ENCODE data around the gene MYPOP.
A peak's percentile ranks its signal among the peaks of the same experiment; 100 is the strongest.

The MYPOP gene, protein sequence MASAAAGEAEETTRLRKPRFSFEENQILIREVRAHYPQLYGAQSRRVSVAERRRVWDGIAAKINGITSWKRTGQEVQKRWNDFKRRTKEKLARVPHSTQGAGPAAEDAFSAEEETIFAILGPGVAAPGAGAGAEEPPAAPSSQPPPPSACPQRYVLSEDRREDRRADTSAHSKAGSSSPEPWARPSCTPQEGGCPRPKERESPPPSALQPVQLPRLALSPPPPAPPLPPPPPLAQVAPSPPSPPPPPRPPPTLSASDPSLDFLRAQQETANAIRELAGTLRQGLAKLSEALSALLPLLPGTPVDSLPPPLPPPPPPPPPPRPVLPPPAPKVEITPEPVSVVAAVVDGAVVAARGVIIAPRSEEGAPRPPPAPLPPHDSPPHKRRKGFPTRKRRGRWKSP

DNA sequence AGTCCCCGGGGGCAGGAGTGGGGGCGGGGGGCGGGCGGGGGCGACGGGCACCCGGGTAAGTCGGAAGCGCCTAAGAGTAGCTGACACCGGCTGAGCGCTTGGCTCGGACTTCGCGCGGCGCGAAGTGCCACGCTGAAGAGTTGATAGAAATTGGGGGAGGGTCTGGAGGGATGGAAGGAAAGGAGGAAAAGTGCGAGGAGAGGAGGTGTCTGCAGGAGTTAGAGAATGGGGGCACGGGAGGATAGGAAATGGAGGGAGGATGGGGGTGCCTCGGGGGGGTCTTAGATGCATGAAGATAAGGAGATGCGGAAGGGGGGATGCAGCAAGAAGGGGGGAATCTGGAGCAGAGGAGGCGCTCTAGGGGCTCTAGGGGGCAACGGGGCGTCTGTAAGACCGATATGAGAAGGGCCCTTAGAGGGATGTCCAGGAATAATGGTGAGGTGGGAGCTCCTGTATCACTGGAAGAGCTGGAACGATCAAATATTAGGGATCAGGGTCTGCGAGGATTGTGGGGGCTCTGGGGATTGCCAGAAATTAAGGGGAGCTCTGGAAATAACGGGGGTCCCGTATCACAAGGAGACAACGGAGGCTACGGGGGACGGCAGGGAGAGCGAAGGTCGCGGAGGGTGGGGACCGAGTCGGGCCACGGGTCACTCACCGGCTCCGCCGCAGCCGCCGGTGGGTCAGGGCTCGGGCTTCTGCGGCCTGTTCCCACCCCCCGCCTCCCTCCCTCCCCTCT is at the start of gene MYPOP:
Gene MYPOP, minus strand, starts transcription at position 702 of the 739 bp plus-strand sequence. CDS start 840 bp downstream, outside the sequence.
- DNase-seq = no peak

DNA sequence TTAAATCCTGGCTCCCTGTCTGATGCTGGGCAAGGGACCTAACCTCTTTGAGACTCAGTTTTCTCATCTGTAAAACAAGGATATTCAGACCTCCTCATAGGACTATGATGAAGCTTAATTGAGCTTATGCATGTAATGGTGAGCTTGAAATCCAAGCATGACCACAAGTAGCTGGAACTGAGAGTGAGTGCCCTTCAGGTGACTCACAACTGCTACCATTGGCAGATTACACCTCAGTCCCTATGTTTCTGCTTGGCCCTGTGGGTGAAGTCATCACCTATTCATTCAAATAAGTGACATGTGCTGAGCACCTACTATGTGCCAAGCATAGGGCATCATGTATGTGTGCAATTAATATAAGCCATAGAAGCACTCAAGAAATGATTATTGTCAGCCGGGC is 45.5 kb upstream of the MYPOP start:
- no peak for DNase-seq

DNA sequence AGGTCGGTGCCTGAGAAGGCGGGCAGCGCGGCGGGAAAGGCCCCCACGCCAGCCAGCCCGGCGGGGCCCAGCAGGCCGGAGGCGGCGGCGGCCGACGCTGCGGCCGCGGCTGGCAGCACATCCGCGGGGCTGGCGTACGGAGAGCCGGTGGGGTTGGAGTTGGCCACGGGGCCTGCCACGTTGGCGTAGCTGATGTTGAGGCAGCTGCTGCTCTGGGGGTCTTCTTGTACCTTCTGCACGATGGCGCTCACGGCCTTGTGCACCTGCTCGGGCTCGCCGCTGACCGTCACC is 38.0 kb upstream of the MYPOP start:
- DNase-seq = no peak

DNA sequence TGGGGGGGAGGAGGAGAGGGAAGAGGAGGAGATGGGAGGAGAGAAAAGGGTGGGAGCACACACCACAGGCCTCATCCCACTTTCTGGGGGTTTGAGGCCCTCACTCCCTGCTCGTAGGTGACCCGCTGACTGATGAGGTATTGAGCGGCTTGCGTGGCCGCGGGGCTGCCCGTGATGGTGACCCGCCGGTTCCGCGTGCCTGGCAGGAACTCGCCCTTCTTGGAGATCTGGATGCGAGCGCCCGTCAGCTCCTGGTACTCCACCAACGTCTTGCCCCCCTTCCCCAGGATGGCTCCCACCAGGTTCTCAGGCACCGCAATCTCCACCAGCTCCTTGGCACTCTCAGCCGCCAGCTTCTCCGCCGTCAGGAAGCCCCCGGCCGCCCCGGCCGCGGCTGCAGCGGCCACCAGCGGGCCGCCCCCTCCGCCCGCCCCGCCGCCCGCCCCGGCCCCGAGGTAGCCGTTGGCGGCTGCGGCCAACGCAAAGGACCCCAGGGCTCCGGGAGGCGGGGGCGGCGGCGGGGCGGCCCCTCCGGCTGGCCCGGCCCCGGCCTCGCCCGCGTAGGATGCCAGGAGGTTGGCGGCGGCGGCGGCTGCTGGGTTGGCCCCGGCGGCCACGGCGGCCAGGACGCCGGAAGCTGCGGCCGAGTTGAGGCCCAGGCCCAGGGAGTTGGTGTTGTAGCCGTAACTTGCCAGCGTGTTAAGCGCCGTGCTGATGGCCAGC is 37.5 kb upstream of the MYPOP start:
- DNase-seq = no peak

DNA sequence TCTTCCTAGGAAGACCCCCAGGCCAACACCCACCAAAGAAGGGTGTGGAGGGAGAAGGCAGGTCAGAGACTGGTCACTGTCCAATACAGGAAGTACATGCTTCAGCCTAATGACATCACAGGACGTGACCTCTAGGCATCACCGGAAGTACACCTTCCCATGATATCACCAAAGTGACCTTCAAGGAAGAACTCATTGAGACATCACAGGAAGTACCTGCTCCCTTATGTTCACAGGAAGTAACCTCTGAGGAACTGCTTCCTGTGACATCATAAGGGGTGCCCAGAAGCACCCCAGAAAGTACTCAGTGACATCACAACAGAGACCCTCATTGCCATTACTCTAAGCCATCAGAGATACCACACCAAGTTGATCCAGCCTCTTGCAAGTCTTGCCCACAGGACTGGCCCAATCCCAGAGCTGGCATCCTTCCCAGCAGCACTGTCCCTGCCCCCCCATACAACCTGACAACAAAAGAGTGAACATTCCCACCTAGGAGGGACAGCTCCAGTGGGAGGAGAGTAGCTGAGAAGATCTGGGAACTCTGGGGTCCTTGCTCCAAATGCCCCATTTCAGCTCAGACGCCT is 36.4 kb upstream of the MYPOP start:
- DNase-seq = no peak

DNA sequence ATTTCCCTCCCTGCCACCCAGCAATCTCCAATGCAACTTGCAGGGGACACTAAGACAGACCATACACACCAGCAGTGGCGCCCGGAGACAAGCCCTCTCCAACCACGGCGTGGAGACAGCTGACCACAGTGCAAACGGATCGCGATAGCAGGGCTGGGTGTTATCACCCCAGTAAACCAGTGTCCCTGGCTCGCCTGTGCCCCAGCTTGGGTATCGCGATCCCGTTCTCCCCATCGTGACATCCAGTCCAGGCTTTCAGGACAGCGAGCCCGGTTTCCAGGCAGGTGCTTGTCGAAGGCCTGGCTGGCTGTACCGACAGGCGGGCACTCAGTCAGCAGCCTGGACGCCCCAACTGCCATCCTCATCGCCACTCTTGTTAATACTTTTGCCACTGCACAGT is 32.9 kb upstream of the MYPOP start:
- DNase-seq = no peak

DNA sequence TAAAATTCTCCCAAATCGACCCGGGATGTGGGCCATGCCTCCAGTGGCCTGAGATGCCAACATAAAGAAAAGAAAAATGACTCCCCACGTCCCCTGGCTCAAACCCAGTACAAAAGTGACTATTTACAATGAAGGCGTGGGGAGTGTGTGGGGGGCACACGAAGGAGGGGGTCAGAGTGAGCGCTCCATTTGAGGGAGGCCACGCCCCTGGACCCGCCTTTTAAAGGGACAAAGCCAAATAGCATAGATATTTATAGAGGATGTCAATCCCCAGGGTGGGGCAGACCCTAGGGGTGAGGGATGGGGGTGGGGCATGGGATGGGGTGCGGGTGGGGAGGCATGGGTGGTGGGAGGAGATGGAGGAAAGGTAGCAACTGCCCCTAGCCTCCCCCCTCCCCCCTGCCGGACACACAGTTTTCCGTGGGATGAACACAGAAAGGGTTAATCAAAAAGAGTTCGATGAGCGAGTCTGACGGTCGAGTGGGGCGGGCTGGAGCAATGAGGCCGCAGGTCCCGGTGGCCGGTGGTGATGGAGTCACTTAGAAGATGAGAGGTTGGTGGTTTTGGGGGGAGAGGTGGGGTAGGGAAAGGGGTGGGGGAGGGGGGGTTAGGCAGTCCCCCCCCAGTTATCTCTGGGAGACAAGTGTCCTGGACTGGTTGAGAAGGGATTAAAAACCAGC is 32.3 kb upstream of the MYPOP start:
- no peak for DNase-seq

DNA sequence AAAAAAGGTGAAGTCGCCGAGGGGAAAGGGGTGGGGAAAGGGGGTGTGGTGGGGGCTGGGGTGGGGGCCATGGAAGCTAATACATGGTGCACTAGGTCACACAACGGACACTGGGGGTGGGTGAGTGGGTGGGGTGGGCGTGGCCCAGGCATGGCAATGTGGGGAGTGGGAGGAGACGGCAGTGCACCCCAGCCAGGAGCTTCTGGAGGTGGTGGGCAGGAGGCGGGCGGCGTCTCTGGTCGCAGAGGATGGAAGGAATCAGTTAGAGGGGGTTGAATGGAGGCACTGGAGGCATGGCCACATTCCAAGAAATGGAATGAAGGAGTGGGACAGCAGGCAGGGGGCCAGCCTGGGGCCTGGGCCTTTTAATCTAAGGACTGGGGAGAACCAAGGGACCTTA is 31.3 kb upstream of the MYPOP start:
- no peak for DNase-seq

DNA sequence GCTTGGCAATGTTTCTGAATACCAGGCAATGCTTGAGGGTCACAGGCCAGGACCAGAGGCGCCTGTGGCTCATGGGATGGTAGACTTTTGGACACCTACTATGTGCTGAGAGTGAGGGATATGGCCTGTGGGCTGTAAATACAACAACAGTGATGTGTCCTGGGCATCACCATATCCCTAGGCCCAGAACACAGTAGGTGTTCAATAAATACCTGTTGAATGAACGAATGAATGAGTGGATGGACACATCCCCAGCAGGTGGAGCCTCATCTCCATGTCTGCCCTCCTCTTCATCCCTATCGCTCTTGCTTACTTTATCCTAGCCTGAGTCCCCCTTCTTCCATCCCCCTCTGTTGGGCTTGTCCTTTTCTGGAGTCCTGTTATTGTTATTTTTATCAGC is 28.6 kb upstream of the MYPOP start:
- no peak for DNase-seq

DNA sequence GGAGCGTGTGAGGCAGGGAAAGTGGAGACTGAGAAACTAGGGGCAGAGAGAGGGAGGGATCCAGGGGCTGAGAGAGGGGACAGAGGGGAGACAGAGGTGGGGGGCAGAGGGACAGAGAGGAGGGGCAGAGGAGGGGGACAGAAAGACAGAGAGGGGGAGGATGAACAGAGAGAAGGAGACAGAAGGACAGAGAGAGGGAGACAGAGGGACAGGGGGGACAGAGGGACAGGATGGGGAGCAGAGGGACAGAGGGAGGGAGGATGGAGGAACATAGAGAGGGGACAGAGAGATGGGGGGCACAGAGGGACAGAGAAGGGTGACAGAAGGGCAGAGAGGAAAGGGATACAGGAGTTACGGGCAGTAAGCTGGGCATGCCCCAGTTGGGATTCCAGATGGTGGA is 26.8 kb upstream of the MYPOP start:
- DNase-seq = no peak

DNA sequence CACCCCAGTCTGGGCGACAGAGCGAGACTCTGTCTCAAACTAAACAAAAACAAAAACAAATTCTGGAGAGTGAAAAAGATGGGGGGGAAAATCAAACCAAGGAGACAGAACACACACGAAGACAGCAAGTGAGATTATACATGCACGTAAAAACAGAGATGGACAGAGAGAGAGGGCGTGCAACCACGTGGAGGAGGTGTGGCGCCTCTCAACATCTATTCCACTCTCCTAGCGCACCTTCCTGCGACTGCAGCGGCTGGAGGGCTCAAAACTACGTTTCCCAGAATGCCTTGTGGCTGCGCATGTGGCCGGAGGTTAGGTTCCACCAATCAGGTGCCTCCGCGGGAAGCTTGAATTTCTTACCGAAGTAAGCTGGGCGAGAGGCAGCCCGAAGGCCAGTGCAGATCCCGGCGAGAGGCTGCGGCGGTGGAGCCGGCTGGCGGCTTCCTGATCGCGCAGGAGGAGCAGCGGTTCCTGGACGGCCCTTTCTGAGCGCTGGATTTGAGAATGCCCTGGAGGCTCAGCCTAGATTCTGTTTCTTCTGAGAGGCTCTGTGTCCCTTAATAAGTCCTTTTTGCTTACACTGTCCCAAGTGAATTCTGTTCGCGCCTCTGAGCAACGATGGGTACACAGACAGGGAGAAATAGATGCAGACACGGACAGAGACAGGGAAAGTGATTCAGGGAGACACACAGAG is 25.3 kb upstream of the MYPOP start:
- DNase-seq = peak; percentile 61 to 82 (median 68)

DNA sequence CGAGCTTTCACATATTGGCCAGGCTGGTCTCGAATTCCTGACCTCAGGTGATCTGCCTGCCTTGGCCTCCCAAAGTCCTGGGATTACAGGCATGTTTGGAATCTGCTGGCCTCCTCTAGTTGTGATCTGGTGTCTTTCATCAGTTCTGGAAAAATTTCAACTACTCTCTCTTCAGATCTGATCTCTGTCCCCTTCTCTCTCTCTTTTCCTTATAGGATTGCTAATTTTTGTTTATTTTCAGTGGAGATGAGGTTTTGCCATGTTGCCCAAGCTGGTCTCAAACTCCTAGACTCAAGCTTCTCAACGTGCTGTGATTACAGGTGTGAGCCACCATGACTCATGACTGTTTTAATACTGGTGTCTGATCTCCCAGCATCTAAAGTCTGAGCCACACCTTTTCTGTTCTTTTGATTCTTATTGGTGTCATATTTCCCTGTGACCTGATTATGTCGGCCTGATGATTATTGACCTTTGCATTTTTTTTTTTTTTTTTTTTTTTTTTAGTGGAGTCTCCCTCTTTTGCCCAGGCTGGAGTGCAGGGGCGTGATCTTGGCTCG is 22.6 kb upstream of the MYPOP start:
- no peak for DNase-seq

DNA sequence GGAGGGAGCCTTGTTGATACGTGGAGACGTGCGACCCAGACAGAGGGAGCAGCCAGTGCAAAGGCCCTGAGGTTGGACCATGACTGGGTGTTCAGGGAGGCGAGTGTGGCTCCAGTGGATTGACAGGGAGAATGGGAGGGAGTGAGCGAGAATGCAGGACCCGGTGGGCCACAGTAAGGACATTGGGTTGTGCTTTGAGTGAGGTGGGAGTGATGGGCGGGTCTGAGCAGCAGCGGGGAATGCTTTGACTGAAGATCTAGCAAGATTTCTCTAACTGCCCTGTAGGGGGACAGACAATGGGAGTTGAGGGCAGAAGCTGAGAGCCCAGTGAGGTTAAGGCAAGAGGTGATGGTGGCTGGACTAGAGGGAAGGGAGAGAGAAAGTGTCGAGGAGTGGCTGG is 19.9 kb upstream of the MYPOP start:
- no peak for DNase-seq

DNA sequence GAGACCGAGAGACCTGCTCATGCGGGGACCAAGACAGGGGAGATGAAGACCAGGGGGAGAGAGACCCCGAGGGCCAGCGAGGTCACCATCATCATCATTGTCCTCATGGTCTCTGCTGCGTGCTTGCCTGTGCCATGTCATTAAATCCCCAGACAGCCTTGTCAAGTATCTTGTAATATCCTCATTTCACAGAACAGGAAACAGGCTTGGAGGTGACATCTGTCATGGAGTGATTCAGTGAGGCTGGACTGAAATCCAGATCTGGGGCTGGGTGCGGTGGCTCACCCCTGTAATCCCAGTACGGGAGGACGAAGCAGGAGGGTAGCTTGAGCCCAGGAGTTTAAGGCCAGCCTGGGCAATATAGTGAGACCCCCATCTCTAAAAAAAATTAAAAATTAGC is 18.0 kb upstream of the MYPOP start:
- no peak for DNase-seq

DNA sequence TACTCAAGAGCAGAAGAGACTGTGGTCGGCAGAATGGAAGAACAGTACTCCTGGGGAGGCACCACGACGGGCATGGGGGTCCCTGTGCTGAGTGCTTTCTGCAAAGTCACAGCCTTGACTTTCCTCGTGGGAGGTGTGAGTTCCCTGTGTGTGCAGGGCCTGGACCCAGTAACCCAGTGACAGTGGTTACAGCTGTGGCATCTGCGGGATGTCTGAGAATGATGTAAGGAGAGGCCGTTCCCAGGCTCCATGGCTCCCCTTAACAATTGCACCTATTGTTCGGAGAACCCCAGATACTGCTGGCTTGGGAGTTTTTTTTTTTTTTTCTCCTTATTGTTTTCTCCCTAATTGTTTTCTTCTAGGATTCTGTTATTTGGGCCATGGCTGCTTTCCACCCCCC is 17.3 kb upstream of the MYPOP start:
- no peak for DNase-seq

DNA sequence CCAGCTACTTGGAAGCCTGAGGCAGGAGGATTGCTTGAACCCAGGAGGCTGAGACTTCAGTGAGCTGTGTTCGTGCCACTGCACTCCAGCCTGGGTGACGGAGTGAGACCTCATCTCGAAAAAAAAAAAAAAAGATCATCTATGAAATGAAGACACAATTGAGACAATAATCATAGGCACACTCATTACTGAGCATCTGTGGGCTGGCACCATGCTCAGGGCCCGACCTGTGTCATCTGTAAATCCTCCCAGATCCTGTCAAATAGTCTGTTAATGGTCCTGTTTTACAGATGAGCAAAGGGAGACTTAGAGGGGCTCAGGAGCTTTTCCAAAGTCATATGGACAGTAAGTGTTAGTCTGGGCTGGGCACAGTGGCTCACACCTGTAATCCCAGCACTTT is 16.3 kb upstream of the MYPOP start:
- DNase-seq = no peak

DNA sequence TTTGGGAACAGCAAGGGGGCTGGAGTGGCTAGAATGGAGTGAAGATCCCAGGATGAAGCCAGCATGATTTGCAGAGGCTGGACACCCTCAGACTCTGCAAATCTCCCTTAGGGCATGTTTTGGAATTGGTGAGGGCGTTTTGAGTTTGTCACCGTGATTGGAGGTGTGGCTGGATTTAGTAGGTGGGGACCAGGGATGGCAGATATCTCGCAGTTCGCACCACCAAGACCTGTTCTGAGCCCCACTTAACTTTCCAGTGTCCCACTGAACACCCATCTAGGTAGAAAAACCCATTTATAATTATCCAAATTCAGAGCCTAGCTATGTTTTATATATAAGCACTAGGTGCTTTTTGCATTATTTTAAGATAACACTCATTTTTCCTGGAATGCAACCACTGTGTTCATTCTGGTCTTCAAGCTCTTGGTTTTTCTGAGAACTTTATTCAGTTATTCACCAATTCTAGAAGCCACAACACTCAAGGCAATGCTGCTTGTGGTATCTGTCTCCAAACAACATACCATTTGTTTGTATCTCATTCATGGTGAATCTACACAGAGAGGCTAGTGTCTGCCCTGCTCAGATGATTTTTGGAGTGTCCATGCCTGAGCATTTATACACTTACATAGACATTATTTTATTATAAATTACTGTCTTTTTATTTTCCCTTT is 15.1 kb upstream of the MYPOP start:
- DNase-seq = no peak

DNA sequence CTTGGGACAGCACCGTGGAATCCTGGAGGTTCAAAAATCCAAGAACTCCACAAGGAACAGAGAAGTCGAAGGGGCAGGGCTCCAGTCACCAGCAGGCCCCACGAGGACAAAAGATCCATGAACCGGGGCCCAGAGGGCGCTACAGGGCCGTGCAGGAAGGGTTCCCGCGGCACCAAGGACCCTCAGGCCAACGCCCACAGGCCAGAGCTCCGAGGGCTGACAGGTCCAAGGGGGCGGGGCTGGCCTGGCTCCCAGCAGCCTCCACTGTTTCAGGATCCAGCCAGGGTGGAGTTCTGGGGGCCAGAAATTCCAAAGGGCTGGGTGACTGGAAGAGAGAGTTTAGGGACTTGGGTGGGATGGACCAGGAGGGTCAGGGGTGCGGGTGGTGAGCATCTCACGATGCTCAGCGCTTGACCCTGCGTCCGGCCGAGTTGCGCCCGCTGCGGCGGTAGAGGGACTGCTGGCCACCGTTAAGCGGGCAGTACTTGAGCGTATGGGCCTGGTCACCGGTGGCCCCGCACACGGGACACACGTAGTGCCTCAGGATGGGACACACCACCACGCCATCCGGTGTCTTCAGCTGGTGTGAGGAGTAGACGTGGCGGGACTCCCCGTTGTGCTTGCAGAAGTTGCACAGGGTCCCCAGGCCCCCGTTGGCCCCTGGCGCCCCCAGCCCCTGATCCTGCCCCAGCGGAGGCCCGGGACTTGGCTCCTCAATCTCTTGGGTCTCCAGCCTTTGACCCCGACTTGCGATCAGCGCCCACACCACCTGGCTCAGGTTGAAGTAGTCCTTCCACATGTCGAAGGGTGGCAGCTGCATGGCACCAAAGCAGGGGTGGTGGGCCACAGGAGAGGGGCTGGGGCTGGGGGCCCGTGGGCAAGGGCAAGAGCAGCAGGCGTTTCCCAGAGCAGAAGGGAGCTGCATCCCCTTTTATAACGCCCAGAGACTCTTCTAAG is 11.7 kb upstream of the MYPOP start, which contains the start of gene NANOS2:
Gene NANOS2, minus strand, starts transcription at position 905 of the 957 bp plus-strand sequence. Its CDS starts 85 bp downstream, at position 820.
- DNase-seq = no peak

DNA sequence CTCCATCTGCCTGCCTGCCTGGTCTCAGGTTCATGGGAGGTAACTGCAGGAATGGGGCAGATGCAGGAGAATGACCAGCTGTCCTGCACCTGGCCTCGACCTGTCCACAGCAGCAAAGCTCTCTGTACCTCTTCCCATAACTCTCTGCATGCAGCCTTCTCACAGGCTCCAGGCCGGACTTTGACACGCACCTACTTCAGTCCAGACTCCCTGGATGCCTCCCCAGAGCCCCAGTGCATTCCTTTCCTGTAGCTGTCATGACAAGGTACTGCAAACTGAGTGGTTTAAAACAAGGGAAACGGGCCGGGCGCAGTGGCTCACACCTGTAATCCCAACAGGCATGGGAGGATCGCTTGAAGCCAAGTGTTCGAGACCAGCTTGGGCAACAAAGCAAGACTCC is 8.9 kb upstream of the MYPOP start:
- no peak for DNase-seq

DNA sequence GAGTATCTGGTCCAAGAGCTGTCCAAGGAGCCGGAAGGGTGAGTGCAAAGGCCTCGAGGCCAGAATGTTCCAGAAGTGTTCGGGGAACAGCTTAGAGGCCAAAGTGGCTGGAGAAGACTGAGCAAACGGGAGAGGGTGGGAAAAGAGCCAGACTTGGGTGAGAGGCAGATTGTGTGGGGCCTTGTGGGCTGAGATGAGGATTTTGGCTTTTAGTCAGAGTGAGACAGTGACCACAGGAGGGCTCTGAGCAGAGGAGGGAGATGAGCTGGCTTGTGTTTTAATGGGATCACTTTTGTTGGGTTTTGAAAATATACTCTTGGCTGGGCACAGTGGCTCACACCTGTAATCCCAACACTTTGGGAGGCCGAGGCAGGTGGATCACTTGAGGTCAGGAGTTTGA is 6.5 kb upstream of the MYPOP start:
- no peak for DNase-seq
